DND-41 (cell line): Measurements from ENCODE around the gene ADGRB3.

Experiments used
- ATAC-seq: fragments of 200-7000 bp; cut with Tn5 transposase; 3 replicates; pipeline ENCODE4 v1.9.1; 2021; ENCODE audit warnings: low read depth; ENCODE audit not compliant: insufficient read depth
- DNase-seq: peaks from one replicate; pipeline ENCODE4 v3.0.0-alpha.2; 2020
- H2AFZ ChIP-seq: 2 replicates; pipeline ENCODE4 v1.6.0; 2012; ENCODE audit warnings: low read depth, low read length
- H3K27ac ChIP-seq: 2 replicates; pipeline ENCODE4 v1.5.1; 2012; ENCODE audit warnings: low read length, inconsistent platforms
- H3K27me3 ChIP-seq: fragments of 200-600 bp; sonication (generic); 2 replicates; pipeline ENCODE4 v1.6.0; 2012; ENCODE audit warnings: low read length, mild to moderate bottlenecking, inconsistent platforms; ENCODE audit not compliant: insufficient read depth, poor library complexity
- H3K36me3 ChIP-seq: 2 replicates; pipeline ENCODE4 v1.5.1; 2012; ENCODE audit warnings: low read length, inconsistent platforms; ENCODE audit not compliant: insufficient read depth
- H3K4me1 ChIP-seq: 2 replicates; pipeline ENCODE4 v1.5.1; 2012; ENCODE audit warnings: mild to moderate bottlenecking, low read length; ENCODE audit not compliant: insufficient read depth
- H3K4me2 ChIP-seq: 2 replicates; pipeline ENCODE4 v1.6.0; 2012; ENCODE audit warnings: mild to moderate bottlenecking, moderate library complexity, low read length, inconsistent platforms; ENCODE audit not compliant: insufficient read depth
- H3K4me3 ChIP-seq, 2 experiments: fragments of 200-600 bp in 1 of 2; shearing (Covaris generic) in 1 of 2; 2 replicates each; pipeline ENCODE4 v1.5.1; 2012 to 2016; ENCODE audit warnings: inconsistent platforms in 2 of 2, low read length in 2 of 2, mild to moderate bottlenecking in 2 of 2, low read depth in 1 of 2, moderate library complexity in 1 of 2
- H3K79me2 ChIP-seq: 2 replicates; pipeline ENCODE4 v1.6.0; 2012; ENCODE audit warnings: low read length, inconsistent platforms; ENCODE audit not compliant: insufficient read depth
- H3K9ac ChIP-seq: 2 replicates; pipeline ENCODE4 v1.6.0; 2012; ENCODE audit warnings: low read depth, mild to moderate bottlenecking, inconsistent platforms, low read length, moderate library complexity
- H3K9me3 ChIP-seq: 2 replicates; pipeline ENCODE4 v1.5.1; 2012; ENCODE audit warnings: low read length, moderate library complexity, mild to moderate bottlenecking, inconsistent platforms; ENCODE audit not compliant: insufficient read depth, severe bottlenecking
- H4K20me1 ChIP-seq: 2 replicates; pipeline ENCODE4 v1.6.0; 2012; ENCODE audit warnings: low read length; ENCODE audit not compliant: insufficient read depth
- CTCF ChIP-seq: IDR thresholded peaks from 2 replicates; pipeline ENCODE4 v1.5.1; 2012; ENCODE audit warnings: borderline replicate concordance, low read length, moderate library complexity, mild to moderate bottlenecking; ENCODE audit not compliant: poor library complexity, severe bottlenecking; ENCODE audit errors: extremely low read depth
- EZH2 ChIP-seq: IDR thresholded peaks from 3 replicates; pipeline ENCODE4 v1.6.1; 2012; ENCODE audit warnings: borderline replicate concordance, low read depth, mild to moderate bottlenecking, moderate library complexity, low read length, inconsistent platforms; ENCODE audit not compliant: severe bottlenecking

The ADGRB3 gene

DNA sequence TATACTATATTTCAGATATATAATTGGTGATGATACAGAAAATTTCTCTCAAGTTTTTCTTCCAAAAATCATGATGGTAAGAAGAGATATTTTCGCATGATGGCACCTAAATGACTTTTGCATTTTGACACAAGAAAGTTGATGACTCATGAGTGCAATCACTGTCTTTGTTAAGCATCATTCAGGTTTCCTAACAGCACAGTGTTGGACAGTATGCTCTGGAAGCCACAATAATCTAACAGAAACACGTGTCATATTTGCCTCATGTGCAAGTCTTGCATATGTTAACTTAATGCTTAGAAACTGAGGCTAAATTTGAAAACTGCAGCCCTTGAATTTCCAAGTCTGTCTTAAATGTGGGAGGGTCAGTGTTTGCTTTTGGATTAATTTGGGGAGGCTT, 628.2 kb downstream of the ADGRB3 start:
- H2AFZ ChIP-seq: no peak overlapping the region
- DNase-seq (no peak), ATAC-seq (no peak)
- no peaks in the 10 kb centered on the region for H3K27me3 ChIP-seq
- H3K36me3 ChIP-seq: no peaks in the 10 kb centered on the region
- no peaks in the 10 kb centered on the region for H3K4me1 ChIP-seq
- H3K27ac ChIP-seq: no peak overlapping the region
- no peak overlapping the region for H3K4me3 ChIP-seq
- no peaks in the 10 kb centered on the region for H4K20me1 ChIP-seq
- no peak overlapping the region for H3K4me2 ChIP-seq
- no peaks in the 10 kb centered on the region for H3K9me3 ChIP-seq
- no peak overlapping the region for H3K9ac ChIP-seq
- no peaks in the 10 kb centered on the region for H3K79me2 ChIP-seq
- no peak for TF ChIP-seq EZH2
- TF ChIP-seq CTCF: no peak

- no peak overlapping the region for H3K9ac ChIP-seq
- no peaks in the 10 kb centered on the region for H3K27me3 ChIP-seq
- DNase-seq: no peak
- H3K4me3 ChIP-seq: no peak overlapping the region
- no peak for ATAC-seq
- H3K79me2 ChIP-seq: no peaks in the 10 kb centered on the region
- H2AFZ ChIP-seq: no peak overlapping the region
- no peak overlapping the region for H3K27ac ChIP-seq
- no peaks in the 10 kb centered on the region for H4K20me1 ChIP-seq
- H3K4me2 ChIP-seq: no peak overlapping the region
- no peaks in the 10 kb centered on the region for H3K9me3 ChIP-seq
- no peaks in the 10 kb centered on the region for H3K36me3 ChIP-seq
- TF ChIP-seq CTCF (no peak), EZH2 (no peak)
- no peaks in the 10 kb centered on the region for H3K4me1 ChIP-seq
These were observed 630.0 kb downstream of the ADGRB3 start for GRCh38 chr6:69265090-69265489.

DNA sequence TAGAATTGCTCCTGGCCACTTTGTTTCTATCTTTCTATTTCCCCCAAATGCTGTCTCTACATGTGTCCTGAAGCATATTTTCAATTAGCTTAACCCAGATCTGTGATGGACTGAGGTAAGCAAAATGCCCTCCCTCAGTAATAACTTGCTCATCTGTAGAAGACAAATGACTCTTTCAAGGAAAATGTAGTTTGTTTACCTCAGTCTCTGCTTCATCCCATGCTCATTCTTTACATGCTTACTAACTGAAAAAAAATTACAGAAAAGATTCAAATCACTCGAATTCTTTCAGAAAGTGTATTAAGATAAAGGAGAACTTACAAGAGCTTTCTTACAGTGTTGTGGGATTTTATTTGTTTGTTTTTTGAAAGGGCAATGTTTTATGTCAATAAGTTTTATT, 630.6 kb downstream of the ADGRB3 start:
- Histone ChIP-seq H4K20me1 (no peaks in the 10 kb centered on the region), H3K27me3 (no peaks in the 10 kb centered on the region), H3K4me1 (no peaks in the 10 kb centered on the region), H3K9me3 (no peaks in the 10 kb centered on the region), H3K36me3 (no peaks in the 10 kb centered on the region), H3K4me2 (no peak overlapping the region), H3K9ac (no peak overlapping the region), H3K27ac (no peak overlapping the region), H3K4me3 (no peak overlapping the region), H3K79me2 (no peaks in the 10 kb centered on the region), H2AFZ (no peak overlapping the region)
- TF ChIP-seq EZH2 (no peak), CTCF (no peak)
- ATAC-seq (no peak), DNase-seq (no peak)

- Histone ChIP-seq H3K4me1 (no peaks in the 10 kb centered on the region), H3K36me3 (no peaks in the 10 kb centered on the region), H3K4me2 (no peak overlapping the region), H3K9me3 (no peaks in the 10 kb centered on the region), H2AFZ (no peak overlapping the region), H3K79me2 (no peaks in the 10 kb centered on the region), H3K27ac (no peak overlapping the region), H4K20me1 (no peaks in the 10 kb centered on the region), H3K27me3 (no peaks in the 10 kb centered on the region), H3K9ac (no peak overlapping the region), H3K4me3 (no peak overlapping the region)
- no peak for ATAC-seq
- no peak for TF ChIP-seq EZH2
- no peak for TF ChIP-seq CTCF
- no peak for DNase-seq
These were observed 641.1 kb downstream of the ADGRB3 start for GRCh38 chr6:69276204-69276603.
